NCI-H345 treated with DMSO at 0.1 percent for 48 hours (cell line): ENCODE results near the gene SLC17A3.

Source experiments
- DNase-seq: peaks from one replicate; lab custom pipeline; 2025; ENCODE audit not compliant: unreplicated experiment; lab: John Stamatoyannopoulos, UW

Gene SLC17A3

GRCh38 chr6:25842526-25842925 is 31.5 kb downstream of the SLC17A3 start:
- DNase-seq, result no peak

GRCh38 chr6:25835442-25836283 is 38.4 kb downstream of the SLC17A3 start:
- DNase-seq, result no peak

- no peak for DNase-seq
Measured at GRCh38 chr6:25834950-25835349, 39.1 kb downstream of the SLC17A3 start.

- DNase-seq, result no peak
Measured at GRCh38 chr6:25833136-25833535, 40.9 kb downstream of the SLC17A3 start.

- no peak for DNase-seq
Measured at GRCh38 chr6:25832670-25833069, 41.4 kb downstream of the SLC17A3 start.

GRCh38 chr6:25832307-25832662 is 41.8 kb downstream of the SLC17A3 start:
- no peak for DNase-seq

- DNase-seq, result no peak
Measured at GRCh38 chr6:25831532-25832306, 42.3 kb downstream of the SLC17A3 start, which contains the start of gene SLC17A1. SLC17A1 (minus strand) TSS chr6:25832052; CDS start chr6:25830557, 1,495 bp downstream.

- DNase-seq, result no peak
Measured at GRCh38 chr6:25830458-25830857, 43.6 kb downstream of the SLC17A3 start.

- no peak for DNase-seq
Measured at GRCh38 chr6:25829375-25829774, 44.7 kb downstream of the SLC17A3 start.

GRCh38 chr6:25821341-25821740 is 52.7 kb downstream of the SLC17A3 start:
- no peak for DNase-seq

GRCh38 chr6:25816252-25816651 is 57.8 kb downstream of the SLC17A3 start:
- no peak for DNase-seq

GRCh38 chr6:25815194-25815593 is 58.8 kb downstream of the SLC17A3 start:
- DNase-seq, result no peak

GRCh38 chr6:25804804-25805203 is 69.2 kb downstream of the SLC17A3 start:
- no peak for DNase-seq

GRCh38 chr6:25801436-25801835 is 72.6 kb downstream of the SLC17A3 start:
- no peak for DNase-seq
